Measurements from ENCODE around the gene FBXL15. TPM values are rescaled to one million over a fixed set of nuclear protein-coding genes. Genes with fewer than 3 reads are reported as not detected.

The FBXL15 gene
- total and polyA plus RNA-seq, 9 of the 15 experiments (the other 6 are each of a cell fraction or from before 2014, with no cell fraction given), result 0.08 to 25.9 (median 3.5) TPM

GRCh38 chr10:102424916-102425315, 4.3 kb downstream of the FBXL15 start:
- POLR2A ChIA-PET, result interaction anchor here (0.6 to 5.3 kb wide), 4 partner anchors 9 to 816 kb away, joined by 3 to 34 read pairs (median 4); no protein-coding TSS in a partner anchor
- CTCF ChIA-PET (ENCODE audit: low intra/inter-chr PET ratio), result no interaction called here
- BruUV-seq (replicated peaks), result no TSS peak

DNA sequence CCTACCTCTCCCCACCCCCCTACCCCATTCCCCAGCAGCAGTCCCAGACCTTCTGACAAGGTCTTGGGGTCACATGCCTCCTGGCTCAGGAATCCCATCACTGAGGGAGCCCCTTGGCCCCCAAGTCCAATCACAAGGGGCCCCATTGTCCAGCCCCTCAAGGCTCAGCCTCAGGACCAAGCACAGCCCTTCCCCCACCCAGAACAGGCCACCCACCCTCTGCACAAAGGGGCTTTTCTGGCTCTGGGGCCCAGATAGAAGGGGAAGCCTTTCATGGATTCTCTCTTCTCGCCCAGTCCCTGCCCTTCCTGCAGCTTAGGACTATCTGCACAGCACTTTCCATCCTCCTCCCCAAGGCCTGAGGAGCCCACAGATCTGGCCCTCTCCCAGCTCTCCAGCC, 4.8 kb downstream of the FBXL15 start:
- Histone ChIP-seq H3K9ac (ENCODE audit: insufficient read depth in 1 of 2, low read depth in 2 of 2, low read length in 2 of 2) (0 out of 4 replicates have a peak overlapping the region, but pooled peaks of 1 of the 2 experiments have one; percentile 58), H3K36me3 (ENCODE audit: control insufficient read depth, insufficient read depth, low read length) (peaks cover 18% of the 10 kb centered on the region; the same call in 2 of the 3 replicates), H3K79me2 (ENCODE audit: control insufficient read depth, insufficient read depth, low read length) (peaks cover 25% of the 10 kb centered on the region), H3K4me3 (no peak overlapping the region), H3K9me3 (replicated peaks; ENCODE audit: control insufficient read depth, insufficient read depth, low read depth, low read length) (no peaks in the 10 kb centered on the region), H2AFZ (ENCODE audit: low read depth, low read length) (no peak overlapping the region), H3K9me1 (ENCODE audit: control insufficient read depth, insufficient read depth, low read length) (no peaks in the 10 kb centered on the region), H3K27me3 (ENCODE audit: control insufficient read depth in 2 of 2, insufficient read depth in 2 of 2, low read length in 2 of 2) (no peaks in the 10 kb centered on the region), H3K27ac (ENCODE audit: extremely low read depth, low read depth, low read length) (no peak overlapping the region), H4K20me1 (replicated peaks; ENCODE audit: control insufficient read depth, insufficient read depth, low read length) (no peaks in the 10 kb centered on the region), H3K4me1 (replicated peaks in 1 of 2; ENCODE audit: control insufficient read depth in 2 of 2, insufficient read depth in 2 of 2, low read length in 2 of 2) (peaks cover 10 to 31% of the 10 kb centered on the region in 2 experiments; a peak in 4 of 5 replicates), H3K4me2 (ENCODE audit: insufficient read depth, low read length) (no peak overlapping the region)
- ChIA-PET CTCF (ENCODE audit: low intra/inter-chr PET ratio) (no interaction called here), POLR2A (interaction anchor here (0.7 to 1.5 kb wide), 3 partner anchors 9 to 15 kb away, joined by 3 to 5 read pairs (median 4); no protein-coding TSS in a partner anchor)
- intact Hi-C loops (cut with micrococcal nuclease), result no loop called here
- FAIRE-seq (no peak), ATAC-seq (no peak), DNase-seq (ENCODE audit: extremely low read depth in 1 of 4, low spot score in 3 of 4) (no peak)
- no CpG with 5 or more reads among the region's 1 CpG for WGBS (ENCODE audit: insufficient coverage, low coverage, missing lambda C conversion rate)
- in situ Hi-C loops (cut with MboI), result loop anchor here (25.0 kb wide), 1 partner anchor 588 kb away; the partner anchor contains the start of gene KCNIP2
- BruUV-seq (replicated peaks), result no TSS peak
- TF ChIP-seq SLC30A9 (CRISPR knock-in tag; IDR thresholded peaks at IDR 0.05), result no peak
- TF ChIP-seq, protein P1, sequence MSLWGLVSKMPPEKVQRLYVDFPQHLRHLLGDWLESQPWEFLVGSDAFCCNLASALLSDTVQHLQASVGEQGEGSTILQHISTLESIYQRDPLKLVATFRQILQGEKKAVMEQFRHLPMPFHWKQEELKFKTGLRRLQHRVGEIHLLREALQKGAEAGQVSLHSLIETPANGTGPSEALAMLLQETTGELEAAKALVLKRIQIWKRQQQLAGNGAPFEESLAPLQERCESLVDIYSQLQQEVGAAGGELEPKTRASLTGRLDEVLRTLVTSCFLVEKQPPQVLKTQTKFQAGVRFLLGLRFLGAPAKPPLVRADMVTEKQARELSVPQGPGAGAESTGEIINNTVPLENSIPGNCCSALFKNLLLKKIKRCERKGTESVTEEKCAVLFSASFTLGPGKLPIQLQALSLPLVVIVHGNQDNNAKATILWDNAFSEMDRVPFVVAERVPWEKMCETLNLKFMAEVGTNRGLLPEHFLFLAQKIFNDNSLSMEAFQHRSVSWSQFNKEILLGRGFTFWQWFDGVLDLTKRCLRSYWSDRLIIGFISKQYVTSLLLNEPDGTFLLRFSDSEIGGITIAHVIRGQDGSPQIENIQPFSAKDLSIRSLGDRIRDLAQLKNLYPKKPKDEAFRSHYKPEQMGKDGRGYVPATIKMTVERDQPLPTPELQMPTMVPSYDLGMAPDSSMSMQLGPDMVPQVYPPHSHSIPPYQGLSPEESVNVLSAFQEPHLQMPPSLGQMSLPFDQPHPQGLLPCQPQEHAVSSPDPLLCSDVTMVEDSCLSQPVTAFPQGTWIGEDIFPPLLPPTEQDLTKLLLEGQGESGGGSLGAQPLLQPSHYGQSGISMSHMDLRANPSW (CRISPR knock-in tag; IDR thresholded peaks at IDR 0.05), result no peak
- no peak for TF ChIP-seq HLTF (IDR thresholded peaks at IDR 0.05)
- TF ChIP-seq ZC3H11A (IDR thresholded peaks at IDR 0.05; ENCODE audit: low read depth, low read length), result no peak
- TF ChIP-seq, protein P2, sequence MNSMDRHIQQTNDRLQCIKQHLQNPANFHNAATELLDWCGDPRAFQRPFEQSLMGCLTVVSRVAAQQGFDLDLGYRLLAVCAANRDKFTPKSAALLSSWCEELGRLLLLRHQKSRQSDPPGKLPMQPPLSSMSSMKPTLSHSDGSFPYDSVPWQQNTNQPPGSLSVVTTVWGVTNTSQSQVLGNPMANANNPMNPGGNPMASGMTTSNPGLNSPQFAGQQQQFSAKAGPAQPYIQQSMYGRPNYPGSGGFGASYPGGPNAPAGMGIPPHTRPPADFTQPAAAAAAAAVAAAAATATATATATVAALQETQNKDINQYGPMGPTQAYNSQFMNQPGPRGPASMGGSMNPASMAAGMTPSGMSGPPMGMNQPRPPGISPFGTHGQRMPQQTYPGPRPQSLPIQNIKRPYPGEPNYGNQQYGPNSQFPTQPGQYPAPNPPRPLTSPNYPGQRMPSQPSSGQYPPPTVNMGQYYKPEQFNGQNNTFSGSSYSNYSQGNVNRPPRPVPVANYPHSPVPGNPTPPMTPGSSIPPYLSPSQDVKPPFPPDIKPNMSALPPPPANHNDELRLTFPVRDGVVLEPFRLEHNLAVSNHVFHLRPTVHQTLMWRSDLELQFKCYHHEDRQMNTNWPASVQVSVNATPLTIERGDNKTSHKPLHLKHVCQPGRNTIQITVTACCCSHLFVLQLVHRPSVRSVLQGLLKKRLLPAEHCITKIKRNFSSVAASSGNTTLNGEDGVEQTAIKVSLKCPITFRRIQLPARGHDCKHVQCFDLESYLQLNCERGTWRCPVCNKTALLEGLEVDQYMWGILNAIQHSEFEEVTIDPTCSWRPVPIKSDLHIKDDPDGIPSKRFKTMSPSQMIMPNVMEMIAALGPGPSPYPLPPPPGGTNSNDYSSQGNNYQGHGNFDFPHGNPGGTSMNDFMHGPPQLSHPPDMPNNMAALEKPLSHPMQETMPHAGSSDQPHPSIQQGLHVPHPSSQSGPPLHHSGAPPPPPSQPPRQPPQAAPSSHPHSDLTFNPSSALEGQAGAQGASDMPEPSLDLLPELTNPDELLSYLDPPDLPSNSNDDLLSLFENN (IDR thresholded peaks at IDR 0.05; ENCODE audit: low read depth in 2 of 2, low read length in 2 of 2), result no peak

More at GRCh38 chr10:102424916-102425315, 4.3 kb downstream of the FBXL15 start:
- Histone ChIP-seq H3K27ac (ENCODE audit: extremely low read depth, low read depth, low read length) (no peak overlapping the region), H3K36me3 (ENCODE audit: control insufficient read depth, insufficient read depth, low read length) (peaks cover 17% of the 10 kb centered on the region; the same call in 2 of the 3 replicates), H3K4me2 (ENCODE audit: insufficient read depth, low read length) (no peak overlapping the region), H3K27me3 (ENCODE audit: control insufficient read depth in 2 of 2, insufficient read depth in 2 of 2, low read length in 2 of 2) (no peaks in the 10 kb centered on the region), H2AFZ (ENCODE audit: low read depth, low read length) (no peak overlapping the region), H3K79me2 (ENCODE audit: control insufficient read depth, insufficient read depth, low read length) (peaks cover 25% of the 10 kb centered on the region), H3K9me1 (ENCODE audit: control insufficient read depth, insufficient read depth, low read length) (no peaks in the 10 kb centered on the region), H3K9me3 (replicated peaks; ENCODE audit: control insufficient read depth, insufficient read depth, low read depth, low read length) (no peaks in the 10 kb centered on the region), H3K9ac (ENCODE audit: insufficient read depth in 1 of 2, low read depth in 2 of 2, low read length in 2 of 2) (0 out of 4 replicates have a peak overlapping the region, but pooled peaks of 1 of the 2 experiments have one; percentile 35), H3K4me3 (no peak overlapping the region), H3K4me1 (replicated peaks in 1 of 2; ENCODE audit: control insufficient read depth in 2 of 2, insufficient read depth in 2 of 2, low read length in 2 of 2) (peaks cover 10 to 35% of the 10 kb centered on the region in 2 experiments; a peak in 4 of 5 replicates), H4K20me1 (replicated peaks; ENCODE audit: control insufficient read depth, insufficient read depth, low read length) (no peaks in the 10 kb centered on the region)
- in situ Hi-C loops (cut with MboI), result loop anchor here (25.0 kb wide), 1 partner anchor 588 kb away; the partner anchor contains the start of gene KCNIP2
- 93% methylated on average over 4 of the region's 6 CpGs for WGBS (ENCODE audit: insufficient coverage, low coverage, missing lambda C conversion rate)
- intact Hi-C loops (cut with micrococcal nuclease), result loop anchor here (5.0 kb wide), 1 partner anchor 37 kb away; no protein-coding TSS in a partner anchor
- ATAC-seq, result no peak
- no peak for FAIRE-seq
- no peak for TF ChIP-seq MAFF (IDR thresholded peaks at IDR 0.05; ENCODE audit: low read length)
- no peak for TF ChIP-seq ZNF197 (CRISPR knock-in tag; IDR thresholded peaks at IDR 0.05; ENCODE audit: low read depth)
- no peak for TF ChIP-seq SRSF1 (IDR thresholded peaks at IDR 0.05; ENCODE audit: low read depth, low read length)
- no peak for TF ChIP-seq TOE1 (IDR thresholded peaks at IDR 0.05; ENCODE audit: borderline replicate concordance)
- no peak for TF ChIP-seq TOE1 (CRISPR knock-in tag; IDR thresholded peaks at IDR 0.05; ENCODE audit: borderline replicate concordance, low read depth)
- TF ChIP-seq NCOR1 (IDR thresholded peaks at IDR 0.05), result no peak
- no peak for TF ChIP-seq ZNF311 (CRISPR knock-in tag; IDR thresholded peaks at IDR 0.05)
- no peak for TF ChIP-seq ETV1 (tag; conservative IDR thresholded peaks at IDR 0.05; ENCODE audit: low read depth)
- TF ChIP-seq POU5F1 (IDR thresholded peaks at IDR 0.05; ENCODE audit: borderline replicate concordance, low read depth, low read length, partially characterized antibody), result no peak
- TF ChIP-seq ZNF778 (CRISPR knock-in tag; IDR thresholded peaks at IDR 0.05), result no peak
- TF ChIP-seq NELFE (IDR thresholded peaks at IDR 0.05; ENCODE audit: insufficient read depth, insufficient read length), result no peak
- DNase-seq (ENCODE audit: extremely low read depth in 1 of 4, low spot score in 3 of 4), result no peak
